Measurements from ENCODE around the gene APP.
"Not testable (repeated sequence)": the region's sequence is repeated elsewhere in the genome, so short reads cannot be mapped to it uniquely, and the experiment has no call there.

The APP gene

DNA sequence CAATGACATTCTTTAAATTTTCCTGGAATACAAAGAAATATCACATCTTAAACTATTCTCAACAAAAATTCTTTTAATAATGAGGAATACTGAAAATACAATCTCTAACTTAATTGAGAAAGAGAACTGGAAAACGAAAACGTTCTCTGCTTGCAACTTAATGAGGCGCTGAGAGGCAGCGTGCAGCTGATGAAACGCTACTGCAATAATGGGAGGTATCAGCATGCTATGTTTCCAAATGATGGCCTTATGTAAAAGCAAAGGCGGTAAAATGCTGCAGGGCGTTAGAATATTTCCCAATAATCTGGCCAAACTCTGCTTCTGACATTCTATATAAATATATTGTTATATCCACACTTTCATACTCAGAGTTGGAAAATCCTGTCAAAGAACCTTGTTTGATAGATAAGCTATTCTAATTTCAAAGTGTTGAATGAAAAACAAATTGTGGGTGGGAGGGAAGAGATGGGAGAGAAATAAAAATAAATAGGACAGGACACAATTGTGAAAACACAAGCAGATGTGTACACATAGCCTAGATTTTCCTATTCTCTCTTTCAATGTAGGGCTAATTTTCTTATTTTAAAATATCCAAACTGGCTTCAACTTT, 70.9 kb downstream of the APP start:
- DNase-seq (ENCODE audit: low spot score) = no peak

DNA sequence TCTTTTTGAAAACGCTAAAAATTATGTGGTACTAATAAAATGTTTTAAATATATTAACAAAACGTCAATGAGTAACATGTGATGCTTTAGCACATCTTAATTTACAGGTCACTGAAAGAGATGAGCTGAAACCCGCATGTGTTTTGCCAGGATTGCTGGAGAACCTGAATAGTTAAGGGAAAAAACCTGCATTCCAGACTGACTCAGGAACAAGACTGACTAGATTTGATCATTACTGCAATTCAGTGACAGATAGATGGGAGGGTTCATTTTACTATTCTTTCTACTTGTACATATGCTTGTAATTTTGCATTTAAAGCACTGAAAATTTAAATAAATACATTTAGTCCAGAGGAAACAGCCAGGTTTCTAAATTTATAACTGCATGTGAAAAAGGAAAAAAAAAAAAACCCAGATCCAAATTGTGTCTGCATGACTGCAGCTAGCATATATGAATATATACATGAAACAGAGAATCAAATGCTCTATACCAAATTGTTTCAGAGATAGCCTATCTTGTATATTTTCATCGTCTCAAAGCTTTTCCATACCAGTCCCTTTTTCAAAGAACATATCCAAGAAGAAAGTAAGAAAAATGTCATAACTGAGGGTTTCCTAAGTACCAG, 71.7 kb downstream of the APP start:
- DNase-seq (ENCODE audit: low spot score) = no peak

- no peak for DNase-seq (ENCODE audit: low spot score)
These were observed 73.1 kb downstream of the APP start for GRCh38 chr21:26097475-26097874.

- no peak for DNase-seq (ENCODE audit: low spot score)
These were observed 73.8 kb downstream of the APP start for GRCh38 chr21:26096494-26097371.

- DNase-seq (ENCODE audit: low spot score) = no peak
These were observed 75.4 kb downstream of the APP start for GRCh38 chr21:26095131-26095530.

GRCh38 chr21:26093122-26093521, 77.4 kb downstream of the APP start:
- no peak for DNase-seq (ENCODE audit: low spot score)

DNA sequence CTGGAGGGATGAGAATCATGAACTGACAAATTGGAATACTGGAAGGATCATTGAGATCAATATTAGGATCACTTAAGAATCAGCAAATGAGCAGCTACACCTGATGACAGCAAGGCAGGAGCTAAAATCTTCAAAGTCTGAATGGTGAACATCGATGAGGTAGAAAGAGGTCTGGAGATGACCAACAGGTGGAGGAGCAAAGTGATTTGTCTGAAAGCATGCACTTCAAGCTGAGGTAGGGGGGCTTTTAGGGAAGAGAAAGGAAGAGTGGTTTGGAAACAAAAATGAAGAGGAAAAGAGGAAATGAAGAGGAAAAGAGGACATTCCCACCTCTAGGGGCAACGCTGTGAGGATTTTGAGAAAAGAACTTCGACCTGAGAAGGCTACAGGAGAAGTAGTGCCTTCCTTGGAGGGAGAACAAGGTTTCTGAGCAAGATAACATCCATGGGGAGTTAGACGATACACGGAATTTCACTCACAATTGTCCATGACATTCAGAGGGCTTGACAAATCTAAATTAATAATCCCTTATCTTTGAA, 79.0 kb downstream of the APP start:
- DNase-seq (ENCODE audit: low spot score) = no peak

DNA sequence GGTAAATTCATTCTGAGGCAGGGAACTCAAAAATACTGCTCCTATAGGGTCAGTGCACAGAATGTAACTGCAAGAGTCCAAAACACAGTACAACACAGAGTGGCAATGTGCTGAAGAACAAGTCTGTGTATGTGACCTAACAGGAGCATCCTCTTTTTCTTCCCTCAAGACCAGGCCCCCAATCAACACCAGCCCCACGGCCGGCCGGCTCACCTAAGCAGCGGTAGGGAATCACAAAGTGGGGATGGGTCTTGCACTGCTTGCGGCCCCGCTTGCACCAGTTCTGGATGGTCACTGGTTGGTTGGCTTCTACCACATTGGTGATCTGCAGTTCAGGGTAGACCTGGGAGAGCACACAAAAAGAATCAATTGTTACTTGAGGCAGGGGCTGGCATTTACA, 80.8 kb downstream of the APP start:
- DNase-seq (ENCODE audit: low spot score) = no peak

GRCh38 chr21:26087223-26087918, 83.2 kb downstream of the APP start:
- no peak for DNase-seq (ENCODE audit: low spot score)

GRCh38 chr21:26085882-26086281, 84.7 kb downstream of the APP start:
- DNase-seq (ENCODE audit: low spot score) = no peak

GRCh38 chr21:26085127-26085526, 85.4 kb downstream of the APP start:
- DNase-seq (ENCODE audit: low spot score) = no peak

DNA sequence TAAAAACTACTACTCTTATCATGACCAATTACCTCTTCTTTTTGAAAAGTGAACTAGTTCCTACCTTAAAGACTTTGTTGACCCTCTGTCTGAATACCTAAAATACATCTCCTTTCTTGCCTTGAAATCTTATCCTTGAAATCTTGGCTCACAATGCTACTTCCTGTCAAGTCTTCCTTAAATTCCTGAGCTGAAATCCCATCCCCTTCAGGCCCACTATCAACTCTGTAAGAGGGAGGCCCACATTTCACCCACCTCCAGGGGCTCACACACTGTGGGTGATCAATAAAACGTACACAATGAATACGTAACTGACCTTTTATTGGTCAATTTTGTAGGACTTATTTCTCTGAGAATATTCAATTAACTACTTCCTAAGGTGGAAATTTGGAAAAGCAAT, 88.0 kb downstream of the APP start:
- DNase-seq (ENCODE audit: low spot score) = no peak

DNA sequence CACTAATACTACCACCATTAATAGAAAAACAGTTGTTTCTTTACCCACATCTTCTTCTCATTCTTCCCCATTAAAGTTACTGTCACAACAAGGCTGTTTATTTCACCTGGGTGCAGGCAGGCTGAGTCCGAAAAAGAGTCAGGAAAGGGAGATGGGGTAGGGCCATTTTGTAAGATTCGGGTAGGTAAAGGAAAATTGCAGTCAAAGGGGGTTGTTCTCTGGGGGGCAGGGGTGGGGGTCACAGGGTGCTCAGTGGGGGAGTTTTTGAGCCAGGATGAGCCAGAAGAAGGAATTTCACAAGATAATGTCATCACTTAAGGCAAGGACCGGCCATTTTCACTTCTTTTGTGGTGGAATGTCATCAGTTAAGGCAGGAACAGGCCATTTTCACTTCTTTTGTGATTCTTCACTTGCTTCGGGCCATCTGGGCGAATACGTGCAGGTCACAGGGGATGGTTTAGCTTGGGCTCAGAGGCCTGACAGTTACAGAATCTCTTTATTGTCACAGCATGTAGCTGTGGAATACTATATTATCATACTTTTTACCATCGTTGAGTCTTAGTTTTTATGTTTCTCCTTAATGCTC, 89.3 kb downstream of the APP start:
- not testable (repeated sequence) for DNase-seq (ENCODE audit: low spot score)

DNA sequence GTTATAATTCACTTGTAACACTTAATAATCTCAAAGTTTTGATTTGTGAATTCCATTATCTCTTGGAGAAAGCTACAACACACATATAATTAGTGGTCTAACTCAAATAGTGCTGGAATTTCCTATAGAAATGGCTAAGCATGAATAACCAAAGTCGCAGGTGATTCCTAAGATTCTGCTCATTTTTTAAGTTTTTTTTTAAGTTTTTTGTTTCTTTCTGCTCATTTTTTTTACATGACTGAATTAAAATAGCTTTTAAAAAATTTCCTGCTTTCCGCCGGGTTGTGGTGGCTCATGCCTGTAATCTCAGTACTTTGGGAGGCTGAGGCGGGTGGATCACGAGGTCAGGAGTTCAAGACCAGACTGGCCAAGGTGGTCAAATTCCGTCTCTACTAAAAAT, 90.4 kb downstream of the APP start:
- DNase-seq (ENCODE audit: low spot score) = no peak

- peak; percentile 25 for DNase-seq (ENCODE audit: low spot score)
These were observed 91.2 kb downstream of the APP start for GRCh38 chr21:26079366-26079765.

DNA sequence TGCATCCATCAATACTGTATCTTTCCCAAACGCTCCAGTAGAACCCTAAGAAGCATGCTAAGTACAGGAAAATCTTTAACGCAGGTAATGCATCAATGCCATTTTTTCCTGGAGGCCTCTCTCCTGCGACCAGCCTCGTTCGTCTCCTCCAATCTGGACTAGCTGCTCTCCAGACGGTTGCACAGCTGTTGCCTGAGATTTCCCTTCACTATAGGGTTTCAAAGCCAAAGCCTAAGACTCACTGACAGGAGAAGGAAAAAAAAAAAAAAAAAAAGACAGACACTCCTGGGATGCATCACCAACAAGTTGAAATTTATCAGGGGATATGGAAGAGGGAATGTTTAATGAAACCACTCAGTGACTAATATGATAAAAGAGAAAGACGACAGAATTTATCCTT, 93.0 kb downstream of the APP start:
- no peak for DNase-seq (ENCODE audit: low spot score)

- no peak for DNase-seq (ENCODE audit: low spot score)
These were observed 97.6 kb downstream of the APP start for GRCh38 chr21:26072666-26073615.

DNA sequence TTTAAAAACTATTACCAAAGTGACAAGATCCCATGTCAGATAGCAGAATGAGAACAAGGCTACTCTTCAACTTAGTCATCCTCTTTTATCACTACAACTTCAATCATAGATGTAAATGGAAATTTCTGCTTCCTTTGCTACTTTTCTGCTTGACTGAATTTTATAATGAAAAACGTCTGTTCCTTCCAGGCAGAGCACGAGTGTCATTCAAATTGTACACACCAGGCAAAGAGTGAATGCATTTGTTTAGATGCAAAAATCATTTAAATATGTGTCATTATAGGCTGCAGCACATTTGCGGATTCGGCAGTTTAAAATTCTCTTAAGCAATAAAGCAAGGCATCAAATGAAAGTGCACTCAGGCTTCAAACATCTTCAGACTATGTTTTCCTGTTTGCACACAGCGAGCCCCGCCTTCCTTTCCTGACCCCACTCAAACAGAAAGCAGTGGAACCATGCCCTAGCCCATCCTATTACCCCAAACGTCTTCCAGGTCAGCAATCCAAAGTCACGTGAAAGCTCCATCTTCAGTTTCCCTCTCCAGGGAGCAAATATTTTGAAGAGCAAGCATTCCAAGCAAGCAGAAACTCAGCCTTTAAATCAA, 99.6 kb downstream of the APP start:
- peak; percentile 23 for DNase-seq (ENCODE audit: low spot score)

DNA sequence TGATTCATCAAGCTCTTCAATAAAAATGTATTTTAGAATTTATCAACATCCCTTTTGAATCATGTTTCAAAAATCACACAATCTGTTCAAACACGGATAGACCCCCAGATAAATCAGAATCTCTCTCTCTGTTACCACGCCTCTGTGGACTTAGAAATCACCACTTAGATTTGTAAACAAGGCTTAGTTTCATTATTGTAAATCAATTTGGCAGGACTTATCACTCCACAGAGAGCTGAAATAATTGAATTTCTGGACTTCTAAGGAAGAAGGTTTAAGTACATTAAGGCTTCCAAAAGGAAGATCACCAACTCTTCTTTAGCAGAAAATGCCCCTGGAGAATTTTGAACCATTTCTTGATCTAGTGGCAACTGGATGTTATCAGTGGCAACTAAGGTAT, 100.4 kb downstream of the APP start:
- DNase-seq (ENCODE audit: low spot score) = no peak

DNA sequence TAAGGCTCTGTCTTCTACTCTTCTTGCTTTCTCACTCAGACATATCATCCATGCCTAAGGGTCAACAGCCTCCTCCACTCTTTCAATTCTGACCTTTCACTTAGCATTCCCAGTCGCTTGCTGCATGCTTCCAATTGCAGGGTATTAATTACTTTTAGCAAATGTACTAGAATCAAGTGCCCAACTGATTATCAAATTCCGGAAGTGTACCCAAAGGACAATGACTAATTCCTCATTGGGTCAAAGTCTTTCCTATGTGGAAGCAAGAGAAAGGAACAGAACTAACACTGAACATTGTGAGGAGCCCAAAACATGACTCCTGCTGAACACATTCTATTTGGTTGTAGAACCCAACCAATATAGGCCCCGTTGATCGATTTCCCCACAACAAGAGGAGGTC, 101.8 kb downstream of the APP start:
- DNase-seq (ENCODE audit: low spot score) = no peak
